GF-D8 (cell line): ENCODE measurements around the gene HDHD3.
"Not testable (repeated sequence)": the region's sequence is repeated elsewhere in the genome, so short reads cannot be mapped to it uniquely, and the experiment has no call there.

Experiments
- DNase-seq: peaks from one replicate; lab custom pipeline; 2025; lab: John Stamatoyannopoulos, UW

The HDHD3 gene

GRCh38 chr9:113376634-113377567 is at the start of gene HDHD3:
Gene HDHD3, minus strand, starts transcription at chr9:113376986. Its CDS starts 2,632 bp downstream, at chr9:113374354.
- DNase-seq: no peak

GRCh38 chr9:113425072-113425471 is 48.3 kb upstream of the HDHD3 start:
- no peak for DNase-seq

- no peak for DNase-seq
Observed at GRCh38 chr9:113421726-113422125, 44.9 kb upstream of the HDHD3 start.

GRCh38 chr9:113417370-113417769 is 40.6 kb upstream of the HDHD3 start:
- no peak for DNase-seq

GRCh38 chr9:113416149-113416721 is 39.4 kb upstream of the HDHD3 start:
- no peak for DNase-seq

GRCh38 chr9:113410207-113410864 is 33.5 kb upstream of the HDHD3 start, which contains the start of the genes C9orf43 and POLE3:
Gene C9orf43, plus strand, starts transcription at chr9:113410747. Its CDS starts 2,747 bp downstream, at chr9:113413494.
Gene POLE3, minus strand, starts transcription at chr9:113410675. Its CDS starts 382 bp downstream, at chr9:113410293.
- peak; percentile 94 for DNase-seq

GRCh38 chr9:113409883-113410206 is 33.1 kb upstream of the HDHD3 start:
- DNase-seq: no peak

GRCh38 chr9:113409481-113409880 is 32.7 kb upstream of the HDHD3 start:
- DNase-seq: no peak

GRCh38 chr9:113406873-113407511 is 30.2 kb upstream of the HDHD3 start:
- DNase-seq: peak; percentile 35

GRCh38 chr9:113406353-113406752 is 29.6 kb upstream of the HDHD3 start:
- DNase-seq: not testable (repeated sequence)

- DNase-seq: peak; percentile 90
Observed at GRCh38 chr9:113403646-113404045, 26.9 kb upstream of the HDHD3 start.

- DNase-seq: peak; percentile 95
Observed at GRCh38 chr9:113401027-113401792, 24.4 kb upstream of the HDHD3 start, which contains the start of gene ALAD. Gene ALAD, minus strand, starts transcription at chr9:113401284. Its CDS starts 7,725 bp downstream, at chr9:113393559.

- no peak for DNase-seq
Observed at GRCh38 chr9:113399646-113400200, 22.9 kb upstream of the HDHD3 start.

- DNase-seq: no peak
Observed at GRCh38 chr9:113398796-113399195, 22.0 kb upstream of the HDHD3 start.

GRCh38 chr9:113397203-113397631 is 20.4 kb upstream of the HDHD3 start:
- DNase-seq: no peak

GRCh38 chr9:113395000-113395861 is 18.4 kb upstream of the HDHD3 start:
- no peak for DNase-seq

- no peak for DNase-seq
Observed at GRCh38 chr9:113393281-113393680, 16.5 kb upstream of the HDHD3 start.

GRCh38 chr9:113391917-113392316 is 15.1 kb upstream of the HDHD3 start:
- no peak for DNase-seq

GRCh38 chr9:113390192-113390960 is 13.6 kb upstream of the HDHD3 start:
- no peak for DNase-seq
